Muscle of back (tissue), 11 donors: Measurements from ENCODE around the gene FHAD1. TPM values are rescaled to one million over a fixed set of nuclear protein-coding genes. Genes with fewer than 3 reads are reported as not detected.

Experiments
- DNase-seq, 3 donors: peaks; one replicate each; pipeline versions ENCODE4 v3.0.0 to v3.0.0-alpha.2; 2013
- polyA plus RNA-seq, 10 donors: library from polyadenylated mRNA; unstranded; fragments of 120-200 nt; gene quantifications; one replicate each; pipeline ENCODE4 v1.2.1, GENCODE V29; 2013; ENCODE audit not compliant: insufficient read length in 10 of 10

FHAD1 gene
- polyA plus RNA-seq, 10 donors = 0.52 to 2.6 (median 1.3) TPM

- no peak for DNase-seq
Observed at GRCh38 chr1:15218287-15219279, 28.4 kb upstream of the FHAD1 start.

- no peak for DNase-seq
Observed at GRCh38 chr1:15219280-15220023, 27.6 kb upstream of the FHAD1 start.

GRCh38 chr1:15220024-15220392 lies 27.0 kb upstream of the FHAD1 start:
- no peak for DNase-seq

- DNase-seq = no peak
Observed at GRCh38 chr1:15220825-15221431, 26.1 kb upstream of the FHAD1 start.

- no peak for DNase-seq
Observed at GRCh38 chr1:15222653-15223303, 24.2 kb upstream of the FHAD1 start.

GRCh38 chr1:15224259-15224869 lies 22.7 kb upstream of the FHAD1 start:
- DNase-seq = no peak

- DNase-seq = no peak
Observed at GRCh38 chr1:15224974-15225373, 22.0 kb upstream of the FHAD1 start.

GRCh38 chr1:15225461-15225860 lies 21.6 kb upstream of the FHAD1 start:
- DNase-seq = no peak

GRCh38 chr1:15226388-15227255 lies 20.4 kb upstream of the FHAD1 start:
- no peak for DNase-seq

- DNase-seq = no peak
Observed at GRCh38 chr1:15229707-15230131, 17.3 kb upstream of the FHAD1 start.

GRCh38 chr1:15231714-15232201 lies 15.3 kb upstream of the FHAD1 start:
- DNase-seq = no peak

- no peak for DNase-seq
Observed at GRCh38 chr1:15233689-15234088, 13.3 kb upstream of the FHAD1 start.

GRCh38 chr1:15236321-15236721 lies 10.7 kb upstream of the FHAD1 start:
- DNase-seq = no peak

- DNase-seq = no peak
Observed at GRCh38 chr1:15236746-15237145, 10.3 kb upstream of the FHAD1 start.

GRCh38 chr1:15238789-15239188 lies 8.2 kb upstream of the FHAD1 start:
- no peak for DNase-seq

- no peak for DNase-seq
Observed at GRCh38 chr1:15242766-15243165, 4.3 kb upstream of the FHAD1 start.

- DNase-seq = no peak
Observed at GRCh38 chr1:15243275-15244043, 3.6 kb upstream of the FHAD1 start.

GRCh38 chr1:15244813-15245212 lies 2.2 kb upstream of the FHAD1 start:
- DNase-seq = no peak

- DNase-seq = no peak
Observed at GRCh38 chr1:15245593-15246360, 1.2 kb upstream of the FHAD1 start.
